ELF-1 (cell line): ENCODE results near the gene RAP2C.

ENCODE experiments used
- DNase-seq: peaks from one replicate; pipeline ENCODE4 v3.0.0-alpha.2; 2016; ENCODE audit warnings: low read depth, low spot score

The RAP2C gene

DNA sequence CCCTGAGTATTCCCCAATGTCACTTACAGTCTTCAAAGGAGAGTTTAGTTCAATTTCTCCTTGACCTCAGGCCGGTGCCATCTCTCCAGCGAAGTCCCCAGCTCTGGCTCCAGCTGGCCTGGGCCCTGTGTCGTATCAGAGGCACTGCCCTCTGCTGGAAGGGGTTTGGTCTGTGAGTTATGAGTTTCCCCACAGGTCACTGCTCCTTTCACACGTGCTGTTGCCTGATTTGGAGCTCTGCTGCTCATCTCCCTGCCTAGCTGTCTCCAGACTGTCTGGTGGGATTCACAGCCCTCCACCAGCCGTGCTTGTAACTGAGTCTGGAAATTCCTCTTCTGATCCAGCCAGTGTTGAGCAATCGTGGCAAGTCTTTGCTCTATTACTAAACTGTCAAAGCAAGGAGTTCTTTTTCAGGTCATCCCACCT lies at the start of gene RAP2C:
Gene RAP2C (minus strand): TSS at position 105 of the 426 bp plus-strand sequence. CDS start 2,179 bp downstream, outside the sequence.
- peak; percentile 95 for DNase-seq

DNA sequence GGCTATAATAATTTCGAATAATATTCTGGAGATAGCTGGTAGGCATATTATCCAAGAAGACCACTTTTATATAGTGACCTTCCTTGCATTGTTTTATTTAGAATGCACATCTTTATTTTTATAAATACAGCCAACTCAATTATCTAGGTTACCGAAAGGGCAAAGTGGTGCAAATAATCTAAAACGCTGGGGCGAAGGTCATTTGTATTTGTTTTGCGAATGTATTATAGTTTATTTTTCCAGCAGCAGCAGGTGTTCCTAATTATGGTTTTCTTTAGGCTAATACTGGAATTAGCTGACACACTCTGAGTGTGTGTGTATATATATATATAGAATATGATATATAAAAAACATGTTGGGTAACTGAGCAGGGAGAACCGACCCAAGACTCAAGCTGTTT lies 48.1 kb upstream of the RAP2C start:
- DNase-seq: no peak

DNA sequence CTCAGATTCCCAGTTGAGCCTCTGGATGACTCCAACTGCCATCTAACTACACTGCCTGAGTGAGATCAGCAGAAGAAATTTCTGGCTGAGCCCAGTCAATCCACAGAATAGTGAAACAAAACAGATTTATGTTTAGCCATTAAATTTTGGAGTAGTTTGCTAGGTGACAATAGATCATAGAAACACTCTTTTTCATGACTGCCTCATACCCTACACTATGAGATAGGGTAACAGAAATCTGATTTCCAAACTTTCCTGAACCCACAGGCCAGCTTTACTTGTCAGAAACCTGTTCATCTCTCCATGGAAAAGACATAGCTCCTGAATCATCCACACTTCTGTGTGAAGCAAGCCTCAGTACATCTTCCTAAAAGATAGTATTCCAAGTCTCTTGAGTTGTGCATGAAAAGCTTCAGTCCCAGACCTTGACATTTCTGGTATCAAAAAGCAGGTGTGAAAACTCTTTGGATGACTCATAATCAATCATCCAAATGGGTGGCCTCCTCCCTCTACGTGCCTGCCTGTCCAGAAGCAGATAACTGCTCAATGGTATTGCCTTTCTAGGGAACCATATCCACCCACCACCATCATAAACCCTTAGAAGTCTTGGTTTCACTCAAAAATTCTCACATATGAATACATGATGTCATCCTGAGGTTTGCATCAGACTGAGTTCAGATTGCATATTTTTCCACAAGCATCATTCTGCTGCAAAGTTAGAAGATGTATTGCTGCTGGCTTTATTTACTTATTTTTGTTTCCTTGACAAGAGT lies 47.5 kb upstream of the RAP2C start:
- DNase-seq: no peak

DNA sequence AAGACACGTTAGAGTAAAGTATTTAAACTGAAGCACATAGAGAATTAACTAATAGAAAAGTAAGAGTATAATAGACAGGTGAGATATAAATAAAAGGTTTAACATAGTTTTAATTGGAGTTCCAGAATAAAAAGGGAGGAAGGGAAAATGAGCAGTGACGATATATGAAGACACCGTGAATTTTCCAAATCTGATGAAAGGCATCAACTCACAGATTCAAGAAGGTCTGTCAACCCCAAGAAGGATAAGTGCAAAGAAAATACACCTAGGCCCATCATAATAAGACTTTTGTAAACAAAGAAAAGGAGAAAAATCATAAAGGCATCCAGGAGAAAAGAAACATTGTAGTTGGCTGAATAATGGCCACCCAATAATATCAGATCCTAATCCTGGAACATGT lies 43.9 kb upstream of the RAP2C start:
- DNase-seq: no peak

DNA sequence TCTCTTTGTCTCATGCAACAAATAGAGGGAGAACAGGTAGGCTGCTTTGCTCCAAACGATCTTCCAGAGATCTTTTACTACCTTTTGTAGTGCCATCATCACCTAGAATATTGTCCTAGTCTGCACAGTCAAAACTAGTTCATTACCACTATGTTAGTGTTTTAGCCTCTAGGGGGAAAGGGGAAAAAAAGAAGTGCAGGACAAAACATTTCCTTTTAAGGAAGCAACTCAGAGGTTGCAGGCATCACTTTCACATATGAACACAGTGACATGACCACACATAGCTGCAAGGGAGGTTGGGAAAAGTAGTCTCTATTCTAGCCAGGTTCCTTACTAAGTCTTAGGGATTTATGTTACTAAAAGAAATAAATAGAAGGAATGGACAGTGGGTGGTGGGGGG lies 39.3 kb upstream of the RAP2C start:
- DNase-seq: no peak

DNA sequence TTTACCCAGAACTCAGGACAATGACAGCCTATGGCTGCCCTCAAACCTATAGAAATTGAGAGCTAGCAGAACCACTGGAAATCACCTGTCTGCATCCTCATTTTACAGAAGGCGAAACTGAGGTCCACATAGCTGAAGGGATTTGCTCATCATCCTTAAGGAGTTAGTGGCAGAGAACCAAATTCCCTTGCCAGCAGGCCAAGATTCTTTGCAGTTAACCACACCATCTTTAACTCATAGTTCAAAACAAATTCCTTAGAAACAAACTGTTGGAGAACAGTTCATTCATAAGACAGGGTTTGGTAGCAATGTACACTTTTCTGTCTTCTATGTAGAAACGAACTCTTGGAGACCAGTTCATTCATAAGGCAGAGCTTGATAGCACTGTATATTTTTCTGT lies 37.9 kb upstream of the RAP2C start:
- DNase-seq: no peak

DNA sequence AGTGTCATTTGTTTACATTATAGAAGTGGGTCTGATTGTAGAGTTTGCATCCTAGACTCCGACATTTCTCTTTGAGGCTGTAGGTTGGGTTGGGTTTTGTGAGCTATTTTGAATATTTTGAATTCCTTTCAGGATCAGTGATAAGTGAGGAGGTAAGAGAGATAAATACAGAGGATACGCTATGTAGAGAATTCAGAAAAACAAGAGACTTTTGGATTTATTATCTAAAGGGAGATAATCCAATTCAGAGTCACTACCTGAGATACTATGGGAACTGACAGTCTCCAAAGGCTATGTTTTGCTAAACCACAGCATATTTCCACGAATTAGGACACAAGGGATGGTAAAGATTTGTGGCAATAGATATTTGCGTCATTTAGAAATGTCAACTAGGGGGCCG lies 16.9 kb upstream of the RAP2C start:
- DNase-seq: no peak

DNA sequence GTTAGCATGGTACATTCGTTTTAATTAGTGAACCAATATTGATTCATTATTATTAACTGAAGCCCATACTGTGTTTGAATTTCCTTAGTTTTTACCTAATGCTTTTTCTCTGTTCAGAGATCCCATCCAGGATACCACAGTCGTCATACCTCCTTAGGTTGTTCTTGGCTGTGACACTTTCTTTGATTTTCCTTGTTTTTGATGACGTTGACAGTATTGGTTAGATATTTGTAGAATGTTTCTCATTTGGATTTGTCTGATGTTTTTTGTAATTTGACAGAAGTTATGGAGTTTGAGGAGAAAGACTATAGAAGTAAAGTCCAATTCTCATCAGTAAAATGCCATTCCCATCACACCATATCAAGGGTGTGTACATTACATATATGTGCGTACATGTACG lies 16.2 kb upstream of the RAP2C start:
- DNase-seq: no peak

DNA sequence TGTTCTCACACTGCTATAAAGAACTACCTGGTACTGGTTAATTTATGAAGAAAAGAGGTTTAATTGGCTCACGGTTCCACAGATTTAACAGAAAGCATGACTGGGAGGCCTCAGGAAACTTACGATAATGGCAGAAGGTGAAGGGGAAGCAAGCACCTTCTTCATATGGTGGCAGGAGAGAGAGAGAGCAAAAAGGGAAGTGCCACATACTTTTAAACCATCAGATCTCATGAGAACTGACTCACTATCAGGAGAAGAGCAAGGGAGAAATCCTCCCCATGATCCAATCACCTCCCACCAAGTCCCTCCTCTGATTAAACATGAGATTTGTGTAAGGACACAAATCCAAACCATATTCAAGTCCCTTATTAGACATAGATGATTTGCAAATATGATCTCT lies 12.3 kb upstream of the RAP2C start:
- DNase-seq: no peak

DNA sequence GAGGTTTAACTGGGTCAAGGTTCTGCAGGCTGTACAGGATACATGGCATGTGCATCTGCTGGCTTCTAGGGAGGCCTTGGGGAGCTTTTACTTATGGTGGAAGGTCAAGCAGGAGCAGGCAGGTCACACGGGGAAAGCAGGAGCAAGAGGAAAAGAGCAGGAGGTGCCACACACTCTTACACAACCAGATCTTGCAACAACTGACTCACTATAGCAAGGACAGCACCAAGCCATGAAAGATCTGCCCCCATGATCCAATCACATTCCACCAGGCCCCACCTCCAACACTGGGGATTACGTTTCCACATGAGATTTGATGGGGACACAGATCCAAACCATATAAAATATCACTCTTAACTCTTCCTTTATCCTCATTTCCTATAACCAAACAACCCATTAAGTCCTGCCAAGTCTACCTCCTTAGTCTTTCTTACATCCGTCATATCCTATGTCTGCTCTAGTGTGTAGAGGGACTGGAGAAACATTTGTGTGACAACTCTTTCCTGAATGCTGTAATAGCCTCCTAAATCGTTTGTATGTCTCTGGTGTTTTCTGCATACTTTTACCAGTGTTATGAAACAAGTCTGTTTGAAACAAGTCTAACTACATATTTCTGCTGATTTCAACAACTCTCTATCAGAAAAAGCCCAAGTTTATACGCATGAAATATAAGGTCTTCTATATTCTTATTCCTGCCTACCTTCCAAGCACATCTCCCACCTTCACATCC lies 8.3 kb upstream of the RAP2C start:
- no peak for DNase-seq

DNA sequence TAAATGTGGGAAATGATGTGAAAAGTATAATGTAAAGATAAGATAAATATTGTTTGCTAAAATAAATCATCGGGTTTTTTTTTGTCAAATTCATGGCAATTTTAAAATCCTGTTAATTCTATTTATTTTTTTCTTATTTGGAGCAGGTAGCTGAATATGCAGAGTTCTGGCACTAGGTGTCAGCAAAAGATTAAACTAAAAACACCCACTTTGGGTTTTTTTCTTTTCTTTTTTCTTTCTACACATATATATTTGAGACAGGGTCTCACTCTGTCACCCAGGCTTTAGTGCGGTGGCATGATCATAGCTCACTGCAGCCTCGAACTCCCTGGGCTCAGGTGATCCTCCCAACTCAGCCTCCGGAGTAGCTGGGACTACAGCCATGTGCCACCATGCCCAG lies 6.9 kb upstream of the RAP2C start:
- DNase-seq: no peak

DNA sequence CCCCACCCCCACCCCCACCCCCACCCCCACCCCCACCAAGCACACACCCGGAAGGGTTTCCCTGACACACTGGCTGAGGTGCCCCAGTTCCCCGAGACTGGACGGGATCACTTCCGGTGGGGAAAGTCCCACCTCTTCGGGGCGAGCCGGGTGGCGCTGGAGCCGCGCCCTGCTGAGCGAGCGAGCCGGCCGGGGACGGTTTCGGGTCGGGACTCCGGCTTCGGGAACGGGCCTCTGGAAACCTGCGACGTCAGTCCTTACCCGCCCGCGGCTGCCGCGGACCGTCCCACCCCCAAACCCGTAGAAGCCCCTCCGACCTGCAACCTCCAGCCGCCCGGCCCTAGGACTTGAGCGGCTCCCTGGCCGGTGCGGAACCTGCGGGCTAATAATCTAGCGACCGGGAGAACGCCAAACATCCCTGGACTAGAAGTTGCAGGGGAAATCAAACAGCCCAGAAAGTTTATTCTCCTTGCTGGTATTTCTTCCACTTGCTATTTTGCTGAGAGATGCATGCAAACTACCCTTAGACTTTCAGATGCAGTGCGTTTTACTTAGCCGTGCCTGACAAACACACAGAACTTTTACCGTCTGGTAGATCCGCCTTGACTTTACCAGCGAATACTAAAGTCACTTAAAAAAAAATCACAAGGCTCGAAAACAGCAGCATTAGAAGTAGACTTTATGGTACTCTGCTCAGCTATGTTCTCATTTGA lies 991 bp downstream of the RAP2C start:
- DNase-seq: peak; percentile 93

DNA sequence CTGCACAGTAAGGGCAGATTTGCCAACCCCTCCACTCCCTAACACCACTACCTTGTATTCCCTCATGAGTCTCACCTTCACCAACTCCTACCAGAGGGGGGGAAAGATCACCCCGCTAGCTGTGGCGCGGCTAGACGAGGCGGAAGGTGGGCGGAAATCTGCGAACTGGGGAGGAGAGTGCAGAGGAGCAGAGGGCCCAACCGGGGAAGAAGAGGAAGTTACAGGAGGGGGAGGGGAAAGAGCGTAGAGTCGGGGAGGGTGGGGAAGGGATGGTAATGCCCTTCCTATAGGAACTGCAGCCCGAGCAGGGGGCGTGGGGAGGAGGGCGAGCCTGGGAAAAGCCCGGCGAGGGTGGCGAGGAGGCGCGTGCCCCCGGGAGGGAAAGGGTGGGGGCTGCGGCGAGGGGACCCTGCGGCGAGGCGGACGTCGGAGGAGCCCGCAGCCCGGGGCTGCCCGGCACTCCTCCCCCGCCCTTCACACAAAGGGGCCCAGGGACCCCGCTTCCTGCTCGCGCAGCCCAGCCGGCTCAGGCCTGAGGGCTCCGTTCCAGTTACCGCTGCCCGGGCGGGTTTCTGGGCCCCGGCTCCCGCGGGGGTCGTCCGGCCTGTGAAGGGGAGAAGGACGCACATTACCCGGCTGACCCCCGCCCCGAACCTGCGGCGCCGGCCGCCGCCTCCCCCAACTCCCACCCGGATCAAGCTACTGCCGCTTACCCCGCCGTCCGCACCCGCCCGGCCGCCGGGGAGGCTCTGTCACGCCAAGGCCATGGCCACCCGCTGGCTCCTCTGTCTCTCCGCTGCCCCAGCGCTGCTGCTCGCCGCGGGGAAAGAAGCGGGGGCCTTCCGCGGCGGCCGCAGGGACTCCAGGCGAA lies 1.8 kb downstream of the RAP2C start:
- DNase-seq: peak; percentile 87

DNA sequence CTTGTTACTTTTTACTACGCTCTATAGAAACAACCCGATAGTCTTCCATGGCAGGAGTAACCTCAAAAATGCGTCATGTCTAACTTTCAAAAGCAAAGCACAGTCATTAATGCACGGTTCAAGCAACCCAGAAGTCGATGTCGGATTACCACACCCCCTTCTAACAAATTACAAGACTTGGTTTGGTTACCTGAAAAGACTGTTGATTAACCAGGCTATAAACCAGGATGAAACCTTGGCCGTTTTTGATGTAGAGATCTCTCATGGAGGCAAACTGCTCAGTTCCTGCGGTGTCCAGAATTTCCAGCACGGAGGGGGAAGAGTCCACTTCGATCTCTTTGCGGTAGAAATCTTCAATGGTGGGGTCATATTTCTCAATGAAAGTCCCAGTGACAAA lies 2.4 kb downstream of the RAP2C start:
- no peak for DNase-seq

DNA sequence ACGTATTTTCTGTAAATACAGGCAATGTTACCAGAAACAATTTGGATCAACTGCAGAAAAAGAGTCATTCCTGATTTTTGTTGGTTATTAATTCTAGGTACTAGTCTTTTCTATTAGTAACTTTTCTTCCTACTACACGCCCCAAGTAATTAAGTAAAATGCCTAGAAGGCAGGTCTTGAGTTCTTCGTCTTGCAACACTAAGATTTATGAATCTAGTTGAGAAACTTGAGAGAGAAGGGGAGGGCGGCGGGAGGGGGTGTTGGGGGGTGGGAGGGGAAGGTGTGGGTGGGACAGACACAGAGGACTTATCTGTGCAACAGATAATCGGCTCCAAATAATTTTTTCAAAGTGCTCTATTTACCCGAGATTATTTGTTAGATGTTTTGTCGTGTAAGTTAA lies 3.0 kb downstream of the RAP2C start:
- DNase-seq: no peak

DNA sequence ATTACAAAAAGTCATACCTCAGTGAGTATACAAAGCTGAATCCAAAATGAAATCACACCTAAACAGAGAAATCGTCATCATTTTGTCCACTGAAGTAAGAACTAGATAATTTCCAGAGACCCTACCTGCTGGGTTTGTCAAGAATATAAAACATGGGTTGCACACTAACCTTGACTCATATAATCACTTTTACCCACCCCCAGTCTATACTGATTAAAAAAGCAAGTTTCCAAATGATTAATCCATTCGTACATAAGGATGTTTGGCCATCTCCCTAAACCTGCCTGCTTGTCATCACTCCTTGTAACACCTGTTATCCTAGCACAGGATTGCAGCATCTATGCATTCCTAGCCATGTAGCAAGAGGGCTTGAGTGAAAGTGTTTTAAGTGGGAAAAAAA lies 4.7 kb downstream of the RAP2C start:
- no peak for DNase-seq

DNA sequence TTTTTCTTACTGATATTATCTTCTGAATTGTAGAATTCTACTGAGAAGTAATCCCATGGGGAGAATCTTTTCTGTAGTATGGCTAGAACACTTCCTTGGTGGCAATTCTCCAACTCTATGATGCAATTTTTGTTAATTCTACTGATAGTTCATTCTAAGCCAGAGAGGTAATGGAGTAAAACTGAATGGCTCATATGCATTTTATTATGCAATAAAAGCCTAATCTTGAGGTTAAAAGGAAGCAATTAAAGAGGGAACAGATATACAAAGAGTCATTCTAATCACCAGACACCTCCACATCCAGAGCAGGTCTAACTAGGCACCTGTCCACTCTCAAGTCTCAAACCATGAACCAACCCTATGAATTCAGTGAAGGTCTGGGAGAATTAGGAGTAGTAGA lies 9.7 kb downstream of the RAP2C start:
- no peak for DNase-seq

DNA sequence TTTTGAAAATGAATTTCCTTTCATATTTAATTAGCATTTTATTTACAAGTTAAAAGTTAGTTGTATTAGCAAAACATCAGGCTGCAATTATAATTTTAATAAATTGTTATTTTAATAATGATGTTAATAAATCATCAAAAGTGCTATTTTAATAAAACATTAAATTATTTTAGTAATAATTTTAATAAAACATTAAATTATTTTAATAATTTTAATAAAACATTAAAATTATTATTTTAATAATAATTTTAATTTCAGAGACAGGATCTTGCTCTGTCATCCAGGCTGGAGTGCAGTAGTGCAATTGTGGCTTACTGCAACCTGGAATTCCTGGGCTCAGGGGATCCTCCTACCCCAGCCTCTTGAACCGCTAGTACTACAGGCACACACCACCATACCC lies 10.8 kb downstream of the RAP2C start:
- no peak for DNase-seq

DNA sequence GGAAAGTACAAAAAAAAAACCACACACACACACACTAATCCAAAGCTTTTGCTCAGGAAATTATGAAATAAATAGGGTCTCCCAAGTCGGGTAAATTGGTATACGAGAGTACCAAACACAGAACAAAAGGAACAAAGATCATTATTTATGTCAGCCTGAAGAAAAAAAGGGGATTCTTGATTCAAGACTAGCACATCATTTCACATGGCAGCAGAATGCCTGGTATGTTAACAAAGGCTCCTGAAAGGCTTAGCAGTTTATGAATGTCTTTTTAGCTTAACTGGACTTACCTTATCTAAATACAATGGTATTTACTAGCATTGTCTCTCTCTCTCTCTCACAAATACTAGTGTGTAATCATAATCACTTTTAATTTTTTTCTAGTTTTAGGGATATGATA lies 11.3 kb downstream of the RAP2C start:
- DNase-seq: no peak

DNA sequence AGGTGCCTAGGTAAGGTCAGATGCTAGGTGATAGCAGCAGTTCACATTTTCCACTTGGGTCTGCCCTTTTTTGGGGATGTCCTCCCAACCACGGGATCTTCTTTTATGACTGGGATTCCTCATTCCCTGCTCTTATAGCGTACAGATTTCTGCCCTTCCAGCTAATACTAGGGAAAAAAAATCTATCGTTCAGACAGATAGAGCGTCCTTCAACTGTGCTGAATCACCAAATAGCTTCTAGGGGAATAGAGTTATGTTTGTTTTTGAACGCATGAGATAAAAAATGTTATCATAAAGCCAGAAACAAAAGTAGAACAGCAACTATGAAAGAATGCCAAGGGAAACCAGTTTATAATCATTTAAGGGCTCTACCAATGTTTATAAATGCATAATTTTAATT lies 13.0 kb downstream of the RAP2C start:
- no peak for DNase-seq

DNA sequence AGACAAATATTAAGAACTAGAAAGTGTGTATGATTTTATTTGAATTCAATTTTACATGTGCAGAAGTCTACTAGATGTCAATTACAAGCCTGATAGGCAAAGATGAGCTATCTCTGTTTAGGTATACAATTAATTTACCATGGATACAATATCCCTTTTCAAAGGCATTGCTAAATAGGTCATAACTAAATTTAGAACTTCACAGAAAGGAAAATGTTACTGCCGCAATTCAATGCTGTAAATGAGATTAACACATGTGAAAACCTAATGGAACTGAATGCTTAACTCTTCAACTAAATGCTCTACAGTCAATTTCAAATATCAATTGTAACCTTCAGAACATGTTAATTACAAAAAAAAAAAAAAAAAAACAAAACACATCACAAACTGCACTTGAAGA lies 14.6 kb downstream of the RAP2C start:
- DNase-seq: no peak

DNA sequence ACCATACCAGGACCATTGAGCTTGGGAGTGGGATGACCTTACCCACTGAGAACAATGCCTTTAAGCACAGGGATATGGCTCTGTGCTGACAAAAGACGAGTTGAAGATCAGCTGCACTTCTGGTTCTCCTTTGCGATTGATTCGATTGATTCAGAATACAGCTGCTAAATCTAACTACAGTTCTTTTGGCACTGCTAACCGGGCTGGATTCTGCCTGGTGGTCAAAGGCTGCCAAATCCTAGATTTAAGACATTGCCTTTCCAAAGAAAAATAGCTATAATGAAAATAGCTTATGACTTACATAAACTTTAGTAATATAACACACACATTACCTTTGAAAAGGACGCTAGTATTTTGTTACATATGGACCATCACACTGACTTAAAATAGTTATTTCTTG lies 18.3 kb downstream of the RAP2C start:
- no peak for DNase-seq
